ENCODE measurements around the gene DOCK3. TPM values are rescaled to one million over a fixed set of nuclear protein-coding genes. Genes with fewer than 3 reads are reported as not detected.

The DOCK3 gene
- total and polyA plus RNA-seq, 10 of the 15 experiments (the other 5 are each of a cell fraction or from before 2014, with no cell fraction given), result 0.02 to 0.52 (median 0.04) TPM; not detected in 5

DNA sequence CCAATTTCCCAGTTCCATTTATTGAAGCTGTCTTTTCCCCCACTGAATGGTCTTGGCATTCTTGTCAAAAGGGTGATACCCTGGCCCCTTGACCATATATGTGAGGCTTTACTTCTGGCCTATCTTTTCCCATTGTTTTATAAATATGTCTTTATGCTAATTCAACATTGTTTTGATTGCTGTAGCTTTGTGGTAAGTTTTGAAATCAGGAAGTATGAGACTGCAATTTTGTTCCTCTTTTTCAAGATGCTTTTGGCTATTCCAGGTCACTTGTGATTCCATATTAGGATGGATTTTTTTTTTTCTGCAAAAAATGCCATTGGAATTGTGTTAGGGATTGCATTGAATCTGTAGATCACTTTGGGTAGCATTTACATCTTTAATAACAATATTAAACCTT is 569.2 kb downstream of the DOCK3 start:
- in situ Hi-C loops (cut with MboI), result no loop called here
- Histone ChIP-seq H3K79me2 (ENCODE audit: control insufficient read depth, insufficient read depth, low read length) (no peaks in the 10 kb centered on the region), H3K27ac (ENCODE audit: control insufficient read depth, insufficient read depth) (no peak overlapping the region), H3K4me1 (ENCODE audit: control insufficient read depth, insufficient read depth, low read length) (no peaks in the 10 kb centered on the region), H3K9me3 (replicated peaks; ENCODE audit: control insufficient read depth, insufficient read depth, low read length) (no peaks in the 10 kb centered on the region), H3K4me3 (no peak overlapping the region), H4K20me1 (ENCODE audit: control insufficient read depth, insufficient read depth) (no peaks in the 10 kb centered on the region), H3K9ac (ENCODE audit: control insufficient read depth, insufficient read depth, low read length) (no peak overlapping the region), H2AFZ (ENCODE audit: control insufficient read depth, low read depth, low read length) (no peak overlapping the region), H3K4me2 (ENCODE audit: control insufficient read depth, insufficient read depth) (no peak overlapping the region), H3K27me3 (replicated peaks in 1 of 2; ENCODE audit: control insufficient read depth in 2 of 2, insufficient read depth in 2 of 2, low read length in 1 of 2) (no peaks in the 10 kb centered on the region), H3K36me3 (ENCODE audit: control insufficient read depth in 2 of 2, insufficient read depth in 2 of 2, low read length in 1 of 2) (no peaks in the 10 kb centered on the region)
- no peak for ATAC-seq
- no peak for DNase-seq (ENCODE audit: low read depth, low spot score)
- ChIA-PET CTCF (no interaction called here), SMC1A (ENCODE audit: uncharacterized antibody, unreplicated experiment) (no interaction called here), POLR2A (no interaction called here), RAD21 (ENCODE audit: unreplicated experiment) (no interaction called here)
- no peak for FAIRE-seq
- TF ChIP-seq ZSCAN29 (IDR thresholded peaks at IDR 0.05) (no peak), FOS (IDR thresholded peaks at IDR 0.05; ENCODE audit: borderline replicate concordance, extremely low read depth, insufficient read length) (no peak), NFYB (IDR thresholded peaks at IDR 0.05; ENCODE audit: insufficient read depth, low read depth, low read length) (no peak)
- TF ChIP-seq, protein P1, sequence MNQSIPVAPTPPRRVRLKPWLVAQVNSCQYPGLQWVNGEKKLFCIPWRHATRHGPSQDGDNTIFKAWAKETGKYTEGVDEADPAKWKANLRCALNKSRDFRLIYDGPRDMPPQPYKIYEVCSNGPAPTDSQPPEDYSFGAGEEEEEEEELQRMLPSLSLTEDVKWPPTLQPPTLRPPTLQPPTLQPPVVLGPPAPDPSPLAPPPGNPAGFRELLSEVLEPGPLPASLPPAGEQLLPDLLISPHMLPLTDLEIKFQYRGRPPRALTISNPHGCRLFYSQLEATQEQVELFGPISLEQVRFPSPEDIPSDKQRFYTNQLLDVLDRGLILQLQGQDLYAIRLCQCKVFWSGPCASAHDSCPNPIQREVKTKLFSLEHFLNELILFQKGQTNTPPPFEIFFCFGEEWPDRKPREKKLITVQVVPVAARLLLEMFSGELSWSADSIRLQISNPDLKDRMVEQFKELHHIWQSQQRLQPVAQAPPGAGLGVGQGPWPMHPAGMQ (IDR thresholded peaks at IDR 0.05; ENCODE audit: borderline replicate concordance), result no peak
- TF ChIP-seq, protein P2, sequence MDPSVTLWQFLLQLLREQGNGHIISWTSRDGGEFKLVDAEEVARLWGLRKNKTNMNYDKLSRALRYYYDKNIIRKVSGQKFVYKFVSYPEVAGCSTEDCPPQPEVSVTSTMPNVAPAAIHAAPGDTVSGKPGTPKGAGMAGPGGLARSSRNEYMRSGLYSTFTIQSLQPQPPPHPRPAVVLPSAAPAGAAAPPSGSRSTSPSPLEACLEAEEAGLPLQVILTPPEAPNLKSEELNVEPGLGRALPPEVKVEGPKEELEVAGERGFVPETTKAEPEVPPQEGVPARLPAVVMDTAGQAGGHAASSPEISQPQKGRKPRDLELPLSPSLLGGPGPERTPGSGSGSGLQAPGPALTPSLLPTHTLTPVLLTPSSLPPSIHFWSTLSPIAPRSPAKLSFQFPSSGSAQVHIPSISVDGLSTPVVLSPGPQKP (IDR thresholded peaks at IDR 0.05; ENCODE audit: low read depth, low read length), result no peak
- TF ChIP-seq, protein P3, sequence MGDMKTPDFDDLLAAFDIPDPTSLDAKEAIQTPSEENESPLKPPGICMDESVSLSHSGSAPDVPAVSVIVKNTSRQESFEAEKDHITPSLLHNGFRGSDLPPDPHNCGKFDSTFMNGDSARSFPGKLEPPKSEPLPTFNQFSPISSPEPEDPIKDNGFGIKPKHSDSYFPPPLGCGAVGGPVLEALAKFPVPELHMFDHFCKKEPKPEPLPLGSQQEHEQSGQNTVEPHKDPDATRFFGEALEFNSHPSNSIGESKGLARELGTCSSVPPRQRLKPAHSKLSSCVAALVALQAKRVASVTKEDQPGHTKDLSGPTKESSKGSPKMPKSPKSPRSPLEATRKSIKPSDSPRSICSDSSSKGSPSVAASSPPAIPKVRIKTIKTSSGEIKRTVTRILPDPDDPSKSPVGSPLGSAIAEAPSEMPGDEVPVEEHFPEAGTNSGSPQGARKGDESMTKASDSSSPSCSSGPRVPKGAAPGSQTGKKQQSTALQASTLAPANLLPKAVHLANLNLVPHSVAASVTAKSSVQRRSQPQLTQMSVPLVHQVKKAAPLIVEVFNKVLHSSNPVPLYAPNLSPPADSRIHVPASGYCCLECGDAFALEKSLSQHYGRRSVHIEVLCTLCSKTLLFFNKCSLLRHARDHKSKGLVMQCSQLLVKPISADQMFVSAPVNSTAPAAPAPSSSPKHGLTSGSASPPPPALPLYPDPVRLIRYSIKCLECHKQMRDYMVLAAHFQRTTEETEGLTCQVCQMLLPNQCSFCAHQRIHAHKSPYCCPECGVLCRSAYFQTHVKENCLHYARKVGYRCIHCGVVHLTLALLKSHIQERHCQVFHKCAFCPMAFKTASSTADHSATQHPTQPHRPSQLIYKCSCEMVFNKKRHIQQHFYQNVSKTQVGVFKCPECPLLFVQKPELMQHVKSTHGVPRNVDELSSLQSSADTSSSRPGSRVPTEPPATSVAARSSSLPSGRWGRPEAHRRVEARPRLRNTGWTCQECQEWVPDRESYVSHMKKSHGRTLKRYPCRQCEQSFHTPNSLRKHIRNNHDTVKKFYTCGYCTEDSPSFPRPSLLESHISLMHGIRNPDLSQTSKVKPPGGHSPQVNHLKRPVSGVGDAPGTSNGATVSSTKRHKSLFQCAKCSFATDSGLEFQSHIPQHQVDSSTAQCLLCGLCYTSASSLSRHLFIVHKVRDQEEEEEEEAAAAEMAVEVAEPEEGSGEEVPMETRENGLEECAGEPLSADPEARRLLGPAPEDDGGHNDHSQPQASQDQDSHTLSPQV (IDR thresholded peaks at IDR 0.05), result no peak
- BruUV-seq (replicated peaks), result no TSS peak
- intact Hi-C loops (cut with micrococcal nuclease; ENCODE audit: unreplicated experiment), result no loop called here
